ENCODE data around the gene RAVER1. TPM values are rescaled to one million over a fixed set of nuclear protein-coding genes. Genes with fewer than 3 reads are reported as not detected.

The RAVER1 gene
- total and polyA plus RNA-seq, 9 of the 15 experiments (the other 6 are each of a cell fraction or from before 2014, with no cell fraction given): 0.06 to 113 (median 7.0) TPM

- ChIA-PET POLR2A (interaction anchor here (0.6 to 1.0 kb wide), 4 partner anchors 12 to 251 kb away, joined by 3 to 5 read pairs (median 3); partner anchors contain the start of gene ICAM5), CTCF (ENCODE audit: low intra/inter-chr PET ratio) (no interaction called here)
- Histone ChIP-seq H2AFZ (ENCODE audit: low read depth, low read length) (no peak overlapping the region), H3K27ac (ENCODE audit: extremely low read depth, low read depth, low read length) (no peak overlapping the region), H3K9me3 (replicated peaks; ENCODE audit: control insufficient read depth, insufficient read depth, low read depth, low read length) (no peaks in the 10 kb centered on the region), H4K20me1 (replicated peaks; ENCODE audit: control insufficient read depth, insufficient read depth, low read length) (no peaks in the 10 kb centered on the region), H3K36me3 (ENCODE audit: control insufficient read depth, insufficient read depth, low read length) (peaks cover 77% of the 10 kb centered on the region; the same call in 2 of the 3 replicates), H3K4me3 (no peak overlapping the region), H3K4me2 (ENCODE audit: insufficient read depth, low read length) (no peak overlapping the region), H3K79me2 (ENCODE audit: control insufficient read depth, insufficient read depth, low read length) (peaks cover under 1% of the 10 kb centered on the region), H3K4me1 (replicated peaks in 1 of 2; ENCODE audit: control insufficient read depth in 2 of 2, insufficient read depth in 2 of 2, low read length in 2 of 2) (peaks cover 1 to 2% of the 10 kb centered on the region in 2 experiments; a peak in 3 of 5 replicates), H3K9ac (ENCODE audit: insufficient read depth in 1 of 2, low read depth in 2 of 2, low read length in 2 of 2) (no peak overlapping the region), H3K9me1 (ENCODE audit: control insufficient read depth, insufficient read depth, low read length) (no peaks in the 10 kb centered on the region), H3K27me3 (ENCODE audit: control insufficient read depth in 2 of 2, insufficient read depth in 2 of 2, low read length in 2 of 2) (no peaks in the 10 kb centered on the region)
- no peak for DNase-seq (ENCODE audit: extremely low read depth in 1 of 4, low spot score in 3 of 4)
- peak; percentile 86 for TF ChIP-seq ZNF121 (CRISPR knock-in tag; conservative IDR thresholded peaks at IDR 0.05)
- no peak for TF ChIP-seq HBP1 (CRISPR knock-in tag; IDR thresholded peaks at IDR 0.05)
- no peak for ATAC-seq
- WGBS (ENCODE audit: insufficient coverage, low coverage, missing lambda C conversion rate): 91% methylated on average over 9 of the region's 9 CpGs
- FAIRE-seq: no peak
- in situ Hi-C loops (cut with MboI) (no loop called here), intact Hi-C loops (cut with micrococcal nuclease) (no loop called here)
- no TSS peak for BruUV-seq (replicated peaks)
Observed at GRCh38 chr19:10277795-10278589, 55.3 kb downstream of the RAVER1 start.

Measured in K562 (cell line).